ENCODE measurements around the gene SLAMF9.
"Not testable (repeated sequence)": the region's sequence is repeated elsewhere in the genome, so short reads cannot be mapped to it uniquely, and the experiment has no call there.

SLAMF9 gene

DNA sequence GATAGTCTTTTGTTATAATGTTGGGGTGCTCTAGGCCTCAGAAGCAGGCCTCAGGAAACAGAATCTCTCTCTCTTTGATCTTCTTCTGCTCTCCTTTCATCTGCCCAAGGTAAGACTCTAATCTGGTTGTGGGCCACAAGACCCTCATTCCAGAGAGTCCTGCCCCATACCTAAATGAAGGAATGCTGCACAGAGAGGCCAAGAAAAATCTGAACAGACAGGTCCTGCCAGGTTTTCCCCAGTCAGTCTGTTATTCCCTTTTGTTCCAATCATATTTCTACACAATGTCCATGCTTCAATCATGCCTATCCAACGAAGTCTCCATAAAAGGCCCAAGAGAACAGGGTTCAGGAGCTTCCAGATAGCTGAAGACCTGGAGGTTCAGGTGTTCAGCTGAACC lies 47.1 kb downstream of the SLAMF9 start:
- TF ChIP-seq, protein P1, sequence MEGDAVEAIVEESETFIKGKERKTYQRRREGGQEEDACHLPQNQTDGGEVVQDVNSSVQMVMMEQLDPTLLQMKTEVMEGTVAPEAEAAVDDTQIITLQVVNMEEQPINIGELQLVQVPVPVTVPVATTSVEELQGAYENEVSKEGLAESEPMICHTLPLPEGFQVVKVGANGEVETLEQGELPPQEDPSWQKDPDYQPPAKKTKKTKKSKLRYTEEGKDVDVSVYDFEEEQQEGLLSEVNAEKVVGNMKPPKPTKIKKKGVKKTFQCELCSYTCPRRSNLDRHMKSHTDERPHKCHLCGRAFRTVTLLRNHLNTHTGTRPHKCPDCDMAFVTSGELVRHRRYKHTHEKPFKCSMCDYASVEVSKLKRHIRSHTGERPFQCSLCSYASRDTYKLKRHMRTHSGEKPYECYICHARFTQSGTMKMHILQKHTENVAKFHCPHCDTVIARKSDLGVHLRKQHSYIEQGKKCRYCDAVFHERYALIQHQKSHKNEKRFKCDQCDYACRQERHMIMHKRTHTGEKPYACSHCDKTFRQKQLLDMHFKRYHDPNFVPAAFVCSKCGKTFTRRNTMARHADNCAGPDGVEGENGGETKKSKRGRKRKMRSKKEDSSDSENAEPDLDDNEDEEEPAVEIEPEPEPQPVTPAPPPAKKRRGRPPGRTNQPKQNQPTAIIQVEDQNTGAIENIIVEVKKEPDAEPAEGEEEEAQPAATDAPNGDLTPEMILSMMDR (conservative IDR thresholded peaks at IDR 0.05; ENCODE audit: control insufficient read depth, insufficient read depth, low read depth, low read length): no peak
- DNase-seq (ENCODE audit: low read depth): no peak
- no peak overlapping the region for H3K4me3 ChIP-seq (ENCODE audit: control insufficient read depth, low read depth, low read length)

DNA sequence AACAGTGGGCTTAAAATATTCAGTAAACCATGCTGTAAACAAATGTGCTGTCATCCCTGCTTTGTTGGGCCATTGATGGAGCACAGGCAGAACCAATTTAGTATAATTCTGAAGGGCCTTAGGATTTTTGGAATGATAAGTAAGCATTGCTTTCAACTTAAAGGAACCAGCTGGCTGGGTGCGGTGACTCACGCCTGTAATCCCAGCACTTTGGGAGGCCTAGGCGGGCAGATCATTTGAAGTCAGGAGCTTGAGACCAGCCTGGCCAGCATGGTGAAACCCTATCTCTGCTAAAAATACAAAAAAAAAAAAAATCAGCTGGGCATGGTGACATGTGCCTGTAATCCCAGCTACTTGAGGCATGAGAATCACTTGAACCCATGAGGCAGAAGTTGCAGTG lies 50.0 kb downstream of the SLAMF9 start:
- DNase-seq (ENCODE audit: low read depth); H3K4me3 ChIP-seq (ENCODE audit: control insufficient read depth, low read depth, low read length): not testable (repeated sequence)

DNA sequence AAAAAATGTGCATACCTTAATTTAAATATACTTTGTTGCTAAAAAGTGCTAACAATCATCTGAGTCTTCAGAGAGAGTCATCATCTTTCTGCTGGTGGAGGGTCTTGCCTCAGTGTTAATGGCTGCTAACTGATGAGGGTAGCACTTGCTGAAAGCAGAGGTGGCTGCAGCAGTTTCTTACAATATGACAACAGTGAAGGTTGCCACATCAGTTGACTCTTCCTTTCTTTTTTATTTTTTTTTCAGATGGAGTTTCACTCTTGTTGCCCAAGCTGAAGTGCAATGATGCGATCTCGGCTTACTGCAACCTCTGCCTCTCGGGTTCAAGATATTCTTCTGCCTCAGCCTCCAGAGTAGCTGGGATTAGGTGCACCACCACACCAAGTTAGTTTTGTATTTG lies 51.5 kb downstream of the SLAMF9 start:
- DNase-seq (ENCODE audit: low read depth): no peak
- H3K4me3 ChIP-seq (ENCODE audit: control insufficient read depth, low read depth, low read length): no peak overlapping the region
- TF ChIP-seq, protein P1 (conservative IDR thresholded peaks at IDR 0.05; ENCODE audit: control insufficient read depth, insufficient read depth, low read depth, low read length): no peak

Data from fibroblast of mammary gland (primary cell).